ENCODE data around the gene TRIM72.
"Not testable (repeated sequence)": the region's sequence is repeated elsewhere in the genome, so short reads cannot be mapped to it uniquely, and the experiment has no call there.

TRIM72 gene

GRCh38 chr16:31256466-31256865 lies 42.5 kb downstream of the TRIM72 start:
- no peak for DNase-seq (ENCODE audit: low read depth in 2 of 2)

- no peak for DNase-seq (ENCODE audit: low read depth in 2 of 2)
Measured at GRCh38 chr16:31258366-31258765, 44.4 kb downstream of the TRIM72 start.

DNA sequence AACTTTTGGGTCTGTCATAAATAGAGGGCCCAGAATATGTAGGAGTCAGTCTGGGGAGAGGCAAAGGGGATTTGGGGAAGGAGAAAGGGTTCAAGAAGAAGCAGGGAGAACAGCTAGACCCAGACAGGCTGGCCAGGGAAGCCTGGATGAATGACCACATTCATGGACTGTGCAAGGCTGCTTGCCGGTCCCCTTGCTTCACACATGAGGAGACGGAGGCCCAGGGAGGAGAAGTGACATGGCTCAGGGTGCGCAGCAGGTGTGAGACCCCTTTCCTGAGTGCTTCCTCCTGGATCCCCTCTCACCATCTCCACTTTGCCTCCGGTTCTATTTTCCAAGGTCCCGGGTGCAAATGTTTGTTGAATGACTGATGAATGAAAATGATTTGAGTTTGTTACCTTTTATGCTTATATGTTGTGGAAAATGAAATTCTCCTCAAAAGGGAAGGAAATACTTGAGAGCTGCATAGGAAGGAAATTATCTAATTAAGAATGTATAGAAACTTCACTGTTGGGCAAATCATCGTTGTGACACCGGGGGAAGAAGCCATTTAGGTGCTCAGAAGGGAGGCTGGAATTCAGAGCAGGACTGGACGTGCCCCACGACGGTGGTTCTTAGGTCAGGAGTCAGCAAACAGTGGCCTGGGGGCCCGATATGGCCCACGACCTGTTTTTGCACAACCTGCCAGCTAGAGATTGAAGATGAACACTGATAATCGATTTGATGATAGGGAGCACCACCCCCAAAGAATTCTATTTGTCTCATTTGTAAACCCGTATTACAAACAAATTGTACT lies 46.4 kb downstream of the TRIM72 start:
- no peak for DNase-seq (ENCODE audit: low read depth in 2 of 2)

GRCh38 chr16:31262084-31262483 lies 48.2 kb downstream of the TRIM72 start:
- DNase-seq (ENCODE audit: low read depth in 2 of 2), result no peak

DNA sequence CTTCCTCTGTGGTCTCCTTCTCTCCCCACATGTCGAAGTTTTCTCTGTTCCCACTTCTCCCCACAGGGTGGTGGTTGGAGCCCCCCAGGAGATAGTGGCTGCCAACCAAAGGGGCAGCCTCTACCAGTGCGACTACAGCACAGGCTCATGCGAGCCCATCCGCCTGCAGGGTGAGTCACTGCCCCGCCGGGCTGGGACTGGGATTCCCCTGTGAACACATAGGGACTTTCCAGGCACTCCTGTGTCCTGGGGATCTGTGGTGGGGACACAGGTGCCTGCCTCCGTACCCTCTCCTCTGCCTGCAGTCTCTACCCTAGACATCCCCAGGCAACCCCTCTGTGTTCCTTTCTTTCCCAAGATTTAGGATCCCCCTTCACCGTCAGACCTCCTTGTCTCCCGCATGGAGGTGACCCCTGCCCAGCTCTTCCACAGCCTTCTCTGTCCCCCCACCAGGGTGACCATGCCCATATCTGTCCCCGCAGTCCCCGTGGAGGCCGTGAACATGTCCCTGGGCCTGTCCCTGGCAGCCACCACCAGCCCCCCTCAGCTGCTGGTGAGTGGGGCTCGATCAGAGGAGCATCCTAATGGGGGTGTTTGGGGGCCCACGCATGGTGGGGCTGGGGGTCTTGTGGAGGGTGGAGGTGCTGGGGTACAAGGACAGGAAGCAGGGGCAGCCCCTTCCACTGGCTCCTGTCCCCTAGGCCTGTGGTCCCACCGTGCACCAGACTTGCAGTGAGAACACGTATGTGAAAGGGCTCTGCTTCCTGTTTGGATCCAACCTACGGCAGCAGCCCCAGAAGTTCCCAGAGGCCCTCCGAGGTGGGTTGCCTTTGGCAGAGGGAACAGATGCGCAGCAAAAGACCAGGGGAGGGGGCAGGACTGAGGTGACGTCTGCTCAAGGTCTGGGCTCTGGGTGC lies 51.7 kb downstream of the TRIM72 start:
- DNase-seq (ENCODE audit: low read depth in 2 of 2), result peak; percentile 52 to 65

DNA sequence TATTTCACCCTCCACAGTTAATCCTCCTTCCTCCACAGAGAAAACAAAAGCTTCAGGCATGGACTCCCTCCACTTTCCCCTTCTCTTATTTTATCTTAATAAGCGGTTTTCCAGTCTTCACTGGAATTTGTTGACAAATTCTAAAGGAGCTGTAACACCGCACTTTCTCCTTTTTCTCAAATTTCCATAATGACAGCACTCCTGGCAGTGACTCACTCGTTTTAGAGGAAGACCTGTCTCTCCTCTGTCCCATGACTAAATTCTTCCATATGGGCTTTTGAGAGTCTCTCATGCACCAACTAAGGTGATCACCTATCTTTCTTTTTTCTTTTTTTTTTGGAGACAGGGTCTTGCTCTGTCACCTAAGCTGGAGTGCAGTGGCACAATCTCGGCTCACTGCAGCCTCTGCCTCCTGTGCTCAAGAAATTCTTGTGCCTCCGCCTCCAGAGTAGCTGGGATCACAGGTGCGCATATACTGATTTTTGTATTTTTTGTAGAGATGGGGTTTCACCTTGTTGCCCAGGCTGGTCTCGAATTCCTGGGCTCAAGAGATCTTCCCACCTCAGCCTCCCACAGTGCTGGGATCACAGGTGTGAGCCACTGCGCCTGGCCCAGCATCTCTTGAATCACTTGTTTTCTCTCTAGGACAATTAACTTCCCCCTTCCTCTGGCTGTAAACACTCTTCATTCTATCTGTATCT lies 53.6 kb downstream of the TRIM72 start:
- DNase-seq (ENCODE audit: low read depth in 2 of 2), result no peak

DNA sequence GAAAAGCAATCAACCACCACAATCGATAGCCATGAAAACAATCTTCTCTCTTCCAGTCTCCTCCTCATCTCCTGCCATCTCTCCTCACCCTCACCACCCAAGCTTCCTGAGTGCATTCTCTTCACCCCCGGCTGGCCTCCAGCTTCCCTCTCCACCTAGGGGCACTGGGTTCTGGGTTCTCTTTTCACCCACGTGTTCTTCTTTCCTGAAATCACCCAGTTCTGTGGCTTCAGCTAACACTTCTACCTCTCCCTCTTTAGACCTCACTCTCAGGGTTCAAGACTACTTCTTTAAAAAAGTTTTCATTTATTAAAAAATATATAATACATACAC lies 54.1 kb downstream of the TRIM72 start:
- no peak for DNase-seq (ENCODE audit: low read depth in 2 of 2)

GRCh38 chr16:31268891-31269290 lies 55.0 kb downstream of the TRIM72 start:
- DNase-seq (ENCODE audit: low read depth in 2 of 2), result no peak

GRCh38 chr16:31269541-31269940 lies 55.6 kb downstream of the TRIM72 start:
- DNase-seq (ENCODE audit: low read depth in 2 of 2), result no peak

GRCh38 chr16:31269973-31270372 lies 56.1 kb downstream of the TRIM72 start:
- DNase-seq (ENCODE audit: low read depth in 2 of 2), result not testable (repeated sequence)

GRCh38 chr16:31270795-31271194 lies 56.9 kb downstream of the TRIM72 start:
- no peak for DNase-seq (ENCODE audit: low read depth in 2 of 2)

DNA sequence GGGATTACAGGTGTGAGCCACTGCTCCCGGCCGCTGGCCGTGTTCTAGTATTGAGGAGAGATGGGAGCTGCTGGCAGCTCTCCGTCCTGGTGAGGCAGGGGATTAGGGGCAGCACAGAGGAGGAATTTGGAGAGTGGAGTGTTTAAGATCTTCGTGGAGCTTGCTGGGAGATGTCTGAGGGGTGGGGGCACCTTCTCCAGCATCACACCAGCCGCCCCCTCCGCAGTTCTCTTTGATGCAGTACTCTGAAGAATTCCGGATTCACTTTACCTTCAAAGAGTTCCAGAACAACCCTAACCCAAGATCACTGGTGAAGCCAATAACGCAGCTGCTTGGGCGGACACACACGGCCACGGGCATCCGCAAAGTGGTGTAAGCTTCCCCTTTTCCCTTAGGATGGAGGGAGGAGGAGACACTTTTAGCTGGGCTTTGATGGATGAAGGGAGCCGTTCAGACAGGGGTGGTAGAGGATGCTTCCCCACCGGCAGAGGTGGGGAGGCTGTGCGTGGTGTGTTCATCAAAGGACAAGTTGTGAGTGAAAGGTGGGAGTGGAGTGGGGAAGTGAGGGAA lies 57.8 kb downstream of the TRIM72 start:
- no peak for DNase-seq (ENCODE audit: low read depth in 2 of 2)

- DNase-seq (ENCODE audit: low read depth in 2 of 2), result no peak
Measured at GRCh38 chr16:31273187-31273586, 59.3 kb downstream of the TRIM72 start.

- no peak for DNase-seq (ENCODE audit: low read depth in 2 of 2)
Measured at GRCh38 chr16:31273676-31274075, 59.8 kb downstream of the TRIM72 start.

DNA sequence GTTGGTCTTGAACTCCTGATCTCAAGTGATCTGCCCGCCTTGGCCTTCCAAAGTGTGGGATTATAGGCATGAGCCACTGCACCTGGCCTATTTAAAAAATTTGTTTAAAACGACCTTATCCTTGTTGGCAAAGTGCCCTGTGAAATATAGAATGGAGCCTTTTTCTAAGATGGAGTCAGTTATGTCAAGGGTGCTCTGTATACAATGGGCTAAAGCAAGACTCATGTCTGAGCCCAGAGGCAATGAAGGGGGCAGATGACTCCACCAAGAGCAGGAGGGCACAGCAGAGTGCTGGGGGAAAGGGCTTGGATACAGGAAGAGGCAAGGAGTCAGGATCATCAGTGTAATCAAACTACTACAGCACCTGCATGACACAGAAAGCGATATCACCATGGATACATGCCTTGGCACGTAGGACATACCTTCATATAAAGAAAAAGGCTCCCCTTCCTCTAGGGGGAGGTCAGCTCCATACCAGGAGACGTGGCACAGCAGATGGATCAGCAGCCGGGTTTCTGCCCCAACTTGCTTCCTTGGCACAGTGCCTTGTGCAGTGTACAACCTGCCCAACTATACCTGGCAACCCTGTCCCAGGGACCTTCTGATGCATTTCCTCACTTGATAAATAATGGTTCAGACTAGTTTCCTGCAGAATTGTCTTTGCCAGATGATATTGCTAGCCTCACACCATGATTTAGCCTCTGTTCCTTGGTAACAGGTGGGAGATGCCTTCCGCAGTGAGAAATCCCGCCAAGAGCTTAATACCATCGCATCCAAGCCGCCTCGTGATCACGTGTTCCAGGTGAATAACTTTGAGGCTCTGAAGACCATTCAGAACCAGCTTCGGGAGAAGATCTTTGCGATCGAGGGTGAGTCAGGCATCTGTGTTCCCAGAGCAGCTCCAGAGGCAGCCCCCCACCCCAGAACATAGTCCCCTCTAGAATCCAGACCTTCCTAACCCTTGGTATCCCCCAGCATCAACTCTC lies 61.2 kb downstream of the TRIM72 start:
- no peak for DNase-seq (ENCODE audit: low read depth in 2 of 2)

GRCh38 chr16:31276600-31276999 lies 62.7 kb downstream of the TRIM72 start:
- no peak for DNase-seq (ENCODE audit: low read depth in 2 of 2)

DNA sequence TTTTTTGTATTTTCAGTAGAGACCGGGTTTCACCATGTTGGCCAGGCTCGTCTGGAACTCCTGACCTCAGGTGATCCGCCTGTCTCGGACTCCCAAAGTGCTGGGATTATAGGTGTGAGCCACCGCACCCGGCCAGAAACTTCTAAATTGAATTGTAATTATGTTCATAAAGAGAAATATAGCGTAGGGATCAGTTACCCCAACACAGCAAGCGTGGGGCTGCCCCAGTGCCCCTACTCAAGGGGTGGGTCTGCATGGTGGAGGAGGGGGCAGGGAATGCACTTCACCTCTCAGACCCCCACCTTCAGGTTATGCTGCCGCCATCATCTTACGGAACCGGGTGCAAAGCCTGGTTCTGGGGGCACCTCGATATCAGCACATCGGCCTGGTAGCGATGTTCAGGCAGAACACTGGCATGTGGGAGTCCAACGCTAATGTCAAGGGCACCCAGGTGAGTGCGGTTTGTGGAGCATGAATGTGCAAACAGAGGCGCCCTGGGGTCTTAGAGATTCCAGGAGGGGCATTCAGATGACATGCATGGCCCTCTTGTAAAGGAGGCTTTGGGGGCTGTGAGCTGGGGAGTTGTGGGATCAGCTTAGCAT lies 63.8 kb downstream of the TRIM72 start:
- no peak for DNase-seq (ENCODE audit: low read depth in 2 of 2)

DNA sequence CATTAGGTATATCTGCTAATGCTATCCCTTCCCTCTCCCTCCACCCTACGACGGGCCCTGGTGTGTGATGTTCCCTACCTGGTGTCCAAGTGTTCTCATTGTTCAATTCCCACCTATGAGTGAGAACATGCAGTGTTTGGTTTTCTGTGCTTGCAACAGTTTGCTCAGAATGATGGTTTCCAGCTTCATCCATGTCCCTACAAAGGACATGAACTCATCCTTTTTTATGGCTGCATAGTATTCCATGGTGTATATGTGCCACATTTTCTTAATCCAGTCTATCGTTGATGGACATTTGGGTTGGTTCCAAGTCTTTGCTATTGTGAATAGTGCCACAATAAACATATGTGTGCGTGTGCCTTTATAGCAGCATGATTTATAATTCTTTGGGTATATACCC lies 64.9 kb downstream of the TRIM72 start:
- DNase-seq (ENCODE audit: low read depth in 2 of 2), result not testable (repeated sequence)

Measured in activated CD8-positive, alpha-beta memory T cell treated with anti-CD3 and anti-CD28 coated beads for 4 hours (primary cell).